ENCODE data around the gene PROB1. TPM values are rescaled to one million over a fixed set of nuclear protein-coding genes. Genes with fewer than 3 reads are reported as not detected.

Gene PROB1
- polyA plus RNA-seq, 1 of the 3 experiments (the other 2 are of a cell fraction): 0.44 TPM

DNA sequence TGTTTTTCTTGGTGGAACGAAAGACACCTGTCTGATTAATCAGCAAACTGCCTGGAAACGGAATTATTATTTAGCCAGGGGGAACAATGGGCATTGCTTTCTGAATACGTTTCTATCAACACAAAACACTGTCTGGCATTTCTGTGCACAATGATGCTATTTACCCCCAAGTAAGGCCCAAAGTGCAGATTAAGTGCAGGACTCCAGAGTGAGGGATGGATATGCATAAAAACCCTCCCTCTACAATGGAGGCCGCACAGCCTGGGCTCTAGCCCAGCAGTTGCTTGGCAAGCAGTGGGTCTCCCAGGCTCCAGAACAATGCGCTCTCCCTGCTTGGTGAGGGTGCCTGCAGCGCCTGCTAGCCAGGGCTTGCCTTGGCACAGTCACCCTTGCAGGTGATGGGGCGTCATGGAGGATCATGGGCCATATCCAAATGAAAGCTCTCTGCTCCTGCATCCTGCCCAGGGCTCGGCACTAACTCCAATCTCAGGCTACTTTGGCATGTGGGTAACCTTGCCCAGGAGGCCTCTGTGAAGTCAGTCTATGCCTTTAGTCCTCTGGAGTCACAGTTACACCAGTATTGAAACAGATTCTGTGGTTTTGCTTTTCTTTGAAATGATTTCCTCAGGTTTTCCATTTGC is 20.4 kb upstream of the PROB1 start:
- no peaks in the 10 kb centered on the region for H3K27me3 ChIP-seq (ENCODE audit: insufficient read depth)
- H3K4me3 ChIP-seq (ENCODE audit: low read depth in 2 of 2, low read length in 1 of 2): no peak overlapping the region
- peaks cover 0 to 11% of the 10 kb centered on the region in 2 experiments; a peak in 1 of 4 replicates for H3K4me1 ChIP-seq (ENCODE audit: control insufficient read depth in 1 of 2, insufficient read depth in 2 of 2, low read depth in 1 of 2, low read length in 1 of 2)
- ChIA-PET CTCF (interaction anchor here (1.3 to 1.6 kb wide), 4 partner anchors 9 to 102 kb away, joined by 3 to 5 read pairs (median 4); no protein-coding TSS in a partner anchor), POLR2A (no interaction called here)
- no peak overlapping the region; a peak in 1 of 4 replicates for H3K27ac ChIP-seq (ENCODE audit: low read depth in 2 of 2, low read length in 1 of 2)
- H3K4me2 ChIP-seq: no peak overlapping the region
- peaks cover 32 to 59% of the 10 kb centered on the region in 2 experiments for H3K36me3 ChIP-seq (replicated peaks in 1 of 2; ENCODE audit: control insufficient read depth in 1 of 2, insufficient read depth in 2 of 2, low read length in 1 of 2)
- H3F3A ChIP-seq (replicated peaks; ENCODE audit: insufficient read depth): no peaks in the 10 kb centered on the region
- no peak overlapping the region for H2AFZ ChIP-seq (ENCODE audit: low read depth)
- 82% methylated on average over 5 of the region's 8 CpGs for WGBS (ENCODE audit: low lambda C conversion rate)
- no peaks in the 10 kb centered on the region for H3K9me2 ChIP-seq
- DNase-seq: no peak
- H3K79me2 ChIP-seq (ENCODE audit: insufficient read depth): no peaks in the 10 kb centered on the region
- no peaks in the 10 kb centered on the region for H4K20me1 ChIP-seq (ENCODE audit: insufficient read depth)
- H3K9ac ChIP-seq: no peak overlapping the region
- no peak for TF ChIP-seq TCF12 (IDR thresholded peaks at IDR 0.05)
- no peak for TF ChIP-seq TEAD4 (IDR thresholded peaks at IDR 0.05; ENCODE audit: borderline replicate concordance, insufficient read depth)
- TF ChIP-seq IRF3 (IDR thresholded peaks at IDR 0.05; ENCODE audit: low read depth, low read length): no peak
- TF ChIP-seq JUND (IDR thresholded peaks at IDR 0.05): no peak
- no peaks in the 10 kb centered on the region for H3K9me3 ChIP-seq

DNA sequence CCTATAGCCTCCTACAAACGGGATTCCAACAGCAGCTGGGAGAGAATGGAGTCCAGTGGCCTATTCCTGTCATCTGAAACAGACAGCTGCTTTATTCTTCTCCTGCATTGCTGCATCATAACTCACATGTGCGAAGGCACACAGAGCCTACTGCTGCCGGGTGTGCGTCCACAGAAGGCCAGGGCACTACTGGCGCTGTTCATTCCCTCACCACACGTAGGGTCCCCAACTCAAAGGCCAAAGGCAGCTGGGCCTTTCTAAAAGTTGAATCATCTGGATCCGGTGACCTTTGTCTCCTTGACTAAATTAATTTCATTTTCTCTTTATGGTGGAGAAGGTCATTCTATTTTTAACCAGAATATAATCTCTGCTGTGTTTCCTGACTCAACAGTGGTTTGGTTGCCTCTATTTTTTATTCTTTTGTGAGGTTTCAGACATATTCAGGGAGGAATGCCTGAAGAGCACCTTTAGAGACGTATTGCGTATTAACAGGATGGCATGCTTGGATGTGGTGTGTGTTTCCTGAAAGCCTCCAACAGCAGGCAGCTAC is 19.8 kb upstream of the PROB1 start:
- H2AFZ ChIP-seq (ENCODE audit: low read depth): no peak overlapping the region
- no peaks in the 10 kb centered on the region for H3K79me2 ChIP-seq (ENCODE audit: insufficient read depth)
- H3K9me2 ChIP-seq: no peaks in the 10 kb centered on the region
- ChIA-PET POLR2A (no interaction called here), CTCF (interaction anchor here (1.6 kb wide), 1 partner anchor 10 kb away, joined by 3 read pairs; no protein-coding TSS in a partner anchor)
- peaks cover 0 to 16% of the 10 kb centered on the region in 2 experiments; a peak in 1 of 4 replicates for H3K4me1 ChIP-seq (ENCODE audit: control insufficient read depth in 1 of 2, insufficient read depth in 2 of 2, low read depth in 1 of 2, low read length in 1 of 2)
- H3K9ac ChIP-seq: no peak overlapping the region
- TF ChIP-seq MEF2A (IDR thresholded peaks at IDR 0.05; ENCODE audit: borderline replicate concordance, low read depth) (no peak), NFIC (IDR thresholded peaks at IDR 0.05; ENCODE audit: borderline replicate concordance) (no peak), PBX3 (IDR thresholded peaks at IDR 0.05) (no peak), TCF12 (IDR thresholded peaks at IDR 0.05) (no peak), ZBTB33 (IDR thresholded peaks at IDR 0.05; ENCODE audit: borderline replicate concordance, low read depth) (no peak), ELF1 (IDR thresholded peaks at IDR 0.05) (no peak), TEAD4 (IDR thresholded peaks at IDR 0.05; ENCODE audit: borderline replicate concordance, insufficient read depth) (no peak), CHD2 (IDR thresholded peaks at IDR 0.05; ENCODE audit: low read length, partially characterized antibody) (no peak), RFX5 (IDR thresholded peaks at IDR 0.05; ENCODE audit: low read length) (no peak), YY1 (IDR thresholded peaks at IDR 0.05; ENCODE audit: low read depth) (no peak), SMC3 (IDR thresholded peaks at IDR 0.05; ENCODE audit: low read depth, low read length) (no peak), FOXM1 (IDR thresholded peaks at IDR 0.05; ENCODE audit: low read depth) (no peak), GABPA (IDR thresholded peaks at IDR 0.05; ENCODE audit: low read depth) (no peak), FOXJ3 (CRISPR knock-in tag; IDR thresholded peaks at IDR 0.05) (no peak)
- TF ChIP-seq, protein P1, sequence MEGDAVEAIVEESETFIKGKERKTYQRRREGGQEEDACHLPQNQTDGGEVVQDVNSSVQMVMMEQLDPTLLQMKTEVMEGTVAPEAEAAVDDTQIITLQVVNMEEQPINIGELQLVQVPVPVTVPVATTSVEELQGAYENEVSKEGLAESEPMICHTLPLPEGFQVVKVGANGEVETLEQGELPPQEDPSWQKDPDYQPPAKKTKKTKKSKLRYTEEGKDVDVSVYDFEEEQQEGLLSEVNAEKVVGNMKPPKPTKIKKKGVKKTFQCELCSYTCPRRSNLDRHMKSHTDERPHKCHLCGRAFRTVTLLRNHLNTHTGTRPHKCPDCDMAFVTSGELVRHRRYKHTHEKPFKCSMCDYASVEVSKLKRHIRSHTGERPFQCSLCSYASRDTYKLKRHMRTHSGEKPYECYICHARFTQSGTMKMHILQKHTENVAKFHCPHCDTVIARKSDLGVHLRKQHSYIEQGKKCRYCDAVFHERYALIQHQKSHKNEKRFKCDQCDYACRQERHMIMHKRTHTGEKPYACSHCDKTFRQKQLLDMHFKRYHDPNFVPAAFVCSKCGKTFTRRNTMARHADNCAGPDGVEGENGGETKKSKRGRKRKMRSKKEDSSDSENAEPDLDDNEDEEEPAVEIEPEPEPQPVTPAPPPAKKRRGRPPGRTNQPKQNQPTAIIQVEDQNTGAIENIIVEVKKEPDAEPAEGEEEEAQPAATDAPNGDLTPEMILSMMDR (IDR thresholded peaks at IDR 0.05): no peak
- no peak overlapping the region for H3K4me3 ChIP-seq (ENCODE audit: low read depth in 2 of 2, low read length in 1 of 2)
- no peak for DNase-seq
- no peaks in the 10 kb centered on the region for H4K20me1 ChIP-seq (ENCODE audit: insufficient read depth)
- no peak overlapping the region; a peak in 1 of 4 replicates for H3K27ac ChIP-seq (ENCODE audit: low read depth in 2 of 2, low read length in 1 of 2)
- H3K36me3 ChIP-seq (replicated peaks in 1 of 2; ENCODE audit: control insufficient read depth in 1 of 2, insufficient read depth in 2 of 2, low read length in 1 of 2): peaks cover 27 to 52% of the 10 kb centered on the region in 2 experiments
- WGBS (ENCODE audit: low lambda C conversion rate): 94% methylated on average over 9 of the region's 9 CpGs
- H3F3A ChIP-seq (replicated peaks; ENCODE audit: insufficient read depth): no peaks in the 10 kb centered on the region
- H3K27me3 ChIP-seq (ENCODE audit: insufficient read depth): no peaks in the 10 kb centered on the region
- no peak overlapping the region for H3K4me2 ChIP-seq
- no peaks in the 10 kb centered on the region for H3K9me3 ChIP-seq

Data from SK-N-SH (cell line).